NCI-H1105 treated with DMSO at 0.1 percent for 48 hours (cell line): Measurements from ENCODE around the gene PCGF6.
"Not testable (repeated sequence)": the region's sequence is repeated elsewhere in the genome, so short reads cannot be mapped to it uniquely, and the experiment has no call there.

ENCODE experiments used
- DNase-seq: peaks from one replicate; lab custom pipeline; 2025; lab: John Stamatoyannopoulos, UW

Gene PCGF6

DNA sequence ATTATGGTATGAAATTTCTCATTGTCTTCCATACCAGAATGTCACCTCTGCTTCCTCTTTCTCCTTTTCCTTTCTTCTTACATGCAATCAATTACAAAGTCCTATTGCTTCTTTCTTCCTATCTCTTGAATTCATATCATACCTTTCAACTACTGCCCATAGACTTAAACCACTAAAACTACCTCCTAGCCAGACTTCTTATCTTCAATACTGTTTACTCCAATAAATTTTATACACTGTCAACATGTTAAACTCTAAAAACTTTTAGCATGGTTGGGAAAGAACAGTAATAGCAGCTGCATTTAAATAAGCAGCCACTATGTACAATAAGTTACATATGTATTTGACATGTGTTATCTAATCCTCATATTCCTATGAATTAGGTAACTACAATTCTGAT lies 34.9 kb downstream of the PCGF6 start:
- DNase-seq, result no peak

DNA sequence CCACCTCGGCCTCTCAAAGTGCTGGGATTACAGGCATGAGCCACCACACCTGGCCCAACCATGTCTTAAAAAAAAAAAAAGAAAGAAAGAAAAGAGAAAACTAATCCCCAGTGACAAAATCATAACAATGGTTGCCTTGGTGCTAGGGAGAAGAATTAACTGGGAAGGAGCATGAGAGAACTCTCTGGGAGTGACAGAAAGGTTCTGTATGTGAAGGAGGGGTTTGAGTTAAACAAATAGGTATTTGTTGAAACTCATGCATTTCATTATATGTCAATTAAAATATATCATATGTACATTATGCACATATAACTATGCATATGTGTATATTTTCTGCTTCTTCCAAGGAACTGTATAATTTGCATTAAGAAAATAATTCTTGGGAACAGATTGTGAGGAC lies 40.7 kb downstream of the PCGF6 start:
- no peak for DNase-seq

DNA sequence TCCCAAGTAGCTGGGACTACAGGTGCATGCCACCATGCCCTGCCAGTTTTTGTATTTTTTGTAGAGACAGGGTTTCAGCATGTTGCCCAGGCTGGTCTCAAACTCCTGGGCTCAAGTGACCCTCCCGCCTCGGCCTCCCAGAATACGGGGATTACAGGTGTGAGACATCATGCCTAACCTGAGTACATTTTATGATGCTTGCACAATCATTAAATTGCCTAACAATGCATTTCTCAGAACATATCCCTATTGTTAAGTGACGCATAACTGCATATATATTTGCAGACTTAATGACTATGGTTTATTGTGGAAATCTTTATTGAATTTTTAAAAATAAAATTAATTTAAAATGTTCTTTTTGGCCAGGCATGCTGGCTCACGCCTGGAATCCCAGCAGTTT lies 43.3 kb downstream of the PCGF6 start:
- no peak for DNase-seq

DNA sequence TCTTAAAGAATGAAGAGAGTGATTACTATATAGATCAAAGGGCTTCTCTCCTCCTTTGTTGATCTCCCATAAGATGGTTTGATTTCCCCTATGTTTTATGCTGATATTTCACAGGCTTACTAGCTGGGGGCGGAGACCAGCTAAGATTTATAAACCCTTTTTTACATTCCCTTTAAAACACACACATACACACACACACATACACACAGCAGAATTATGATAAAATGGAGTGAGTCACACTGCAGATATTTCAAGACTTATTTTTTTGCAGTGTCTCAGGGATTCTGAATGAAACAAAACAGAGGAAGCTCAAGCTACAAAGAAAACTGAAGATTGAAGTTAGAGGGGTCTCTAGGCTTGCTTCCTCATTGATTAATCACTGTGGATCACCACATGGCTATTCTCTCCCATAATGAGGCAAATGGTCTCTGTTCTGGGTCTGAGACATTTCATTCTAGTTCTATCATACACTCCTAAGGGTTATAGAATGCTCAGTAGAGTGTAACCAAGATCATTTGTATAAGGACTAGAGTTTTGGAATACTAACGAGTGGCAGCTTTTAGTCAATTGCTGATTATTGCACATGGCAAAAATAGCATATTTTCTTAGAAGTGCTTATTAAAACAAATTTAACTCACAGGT lies 55.4 kb downstream of the PCGF6 start:
- DNase-seq, result no peak

DNA sequence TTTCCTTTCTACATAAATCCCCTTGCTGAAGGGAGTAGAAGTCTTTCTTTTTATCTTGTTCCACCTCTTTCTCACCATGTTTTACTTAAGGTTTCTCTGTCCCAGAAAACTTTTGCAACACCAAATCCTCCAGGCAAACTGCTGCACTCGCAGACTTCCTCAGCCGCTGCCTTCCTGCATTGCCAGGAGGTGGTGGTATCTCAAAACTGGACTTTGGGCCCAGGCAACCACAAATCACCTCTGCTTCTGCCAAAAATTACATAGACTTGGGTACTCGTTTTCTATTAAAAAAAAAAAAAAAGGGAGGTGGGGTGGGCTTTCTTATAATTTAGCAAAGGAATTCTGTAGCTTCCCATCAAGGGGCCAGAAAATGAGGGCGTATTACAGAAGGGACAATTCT lies 59.4 kb downstream of the PCGF6 start:
- no peak for DNase-seq

DNA sequence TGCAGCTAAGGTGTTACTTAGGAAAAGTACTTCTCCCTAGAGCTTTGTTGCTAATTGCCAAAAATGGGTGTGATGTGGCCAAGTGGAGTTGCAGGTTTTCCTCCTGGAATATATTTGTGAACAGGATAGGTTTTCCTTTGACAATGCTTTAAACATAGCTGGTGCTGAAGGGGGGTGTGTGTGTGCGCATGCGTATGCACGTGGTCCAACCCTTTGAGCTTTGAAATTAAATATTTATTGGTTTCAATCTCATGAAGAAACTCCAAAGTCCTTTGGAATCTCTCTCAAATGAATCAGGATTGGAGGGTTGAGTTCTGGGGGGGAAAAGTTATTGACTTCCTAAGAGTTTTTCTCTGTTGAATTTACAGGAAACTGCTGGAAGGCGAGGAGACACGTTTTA lies 62.9 kb downstream of the PCGF6 start:
- DNase-seq, result no peak

DNA sequence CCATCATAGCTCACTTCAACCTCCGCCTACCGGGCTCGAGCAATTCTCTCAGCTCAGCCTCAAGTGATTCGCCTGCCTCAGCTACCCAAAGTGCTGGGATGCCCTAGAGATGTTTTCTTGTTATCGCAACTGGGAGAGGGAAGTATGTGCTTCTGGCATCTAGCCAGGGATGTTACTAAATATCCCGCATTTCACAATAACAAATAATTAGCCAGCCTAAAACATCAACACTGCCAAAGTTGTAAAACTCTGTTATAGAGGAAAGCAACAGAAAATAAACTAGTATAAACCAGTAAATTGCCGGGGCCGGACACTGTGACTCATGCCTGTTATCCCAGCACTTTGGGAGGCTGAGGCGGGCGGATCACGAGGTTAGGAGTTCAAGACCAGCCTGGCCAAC lies 66.8 kb downstream of the PCGF6 start:
- DNase-seq, result no peak

DNA sequence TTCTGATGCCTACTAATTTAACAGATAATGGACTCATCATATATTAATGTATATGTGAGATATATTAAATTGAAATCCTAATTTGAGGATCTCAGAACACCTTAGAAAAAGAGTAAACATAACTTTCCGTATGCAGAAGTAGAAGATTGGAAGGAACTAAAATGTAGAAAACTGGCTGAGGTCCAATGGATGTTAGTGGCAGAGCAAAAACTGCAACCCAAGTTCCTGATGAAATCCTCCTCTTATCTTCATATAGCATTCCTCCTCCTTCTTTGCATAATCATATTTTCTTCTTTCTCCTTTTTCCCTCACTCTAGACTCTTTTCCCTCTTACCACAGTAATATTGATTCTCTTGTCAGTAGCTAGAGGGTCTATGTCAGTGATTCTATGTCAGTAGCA lies 68.0 kb downstream of the PCGF6 start:
- no peak for DNase-seq

DNA sequence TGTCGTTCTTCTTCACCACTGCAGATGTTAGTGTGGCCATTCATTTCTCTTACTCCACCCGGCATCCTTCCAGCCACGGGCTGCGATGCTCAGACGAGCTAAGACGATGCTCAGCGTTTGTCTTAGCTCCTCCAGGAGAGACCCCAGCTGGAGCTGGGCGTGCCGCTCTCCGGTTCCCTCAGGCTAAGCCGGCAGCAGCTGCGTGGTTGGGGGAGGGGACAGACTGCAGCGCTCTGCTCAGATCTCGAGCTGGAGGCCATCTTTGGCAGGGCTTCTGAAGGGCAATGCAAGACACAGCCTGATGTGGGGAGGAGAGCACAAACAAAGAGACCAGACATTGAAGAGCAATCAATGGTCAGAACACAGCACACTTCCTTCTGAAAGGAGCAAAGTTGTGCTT lies 69.2 kb downstream of the PCGF6 start:
- DNase-seq, result peak; percentile 83

DNA sequence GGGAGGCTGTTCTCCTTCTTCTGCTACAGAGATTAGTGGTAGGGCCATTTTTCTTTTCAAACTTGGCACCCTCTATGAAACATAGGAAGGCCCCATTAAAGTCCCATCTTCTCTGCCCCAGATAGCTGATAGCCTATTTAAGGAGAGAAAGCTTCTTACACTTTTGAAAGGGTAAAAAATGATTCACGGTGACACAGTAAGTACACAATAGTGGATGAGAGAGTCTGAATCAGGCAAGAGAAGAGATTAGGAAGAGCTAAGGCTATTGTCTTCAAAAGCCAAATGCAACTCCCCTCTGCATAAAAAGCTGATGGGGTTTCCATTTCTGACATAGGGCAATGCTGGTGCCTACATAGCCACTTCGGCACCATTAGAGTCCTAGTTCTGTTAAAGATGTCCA lies 70.4 kb downstream of the PCGF6 start:
- DNase-seq, result no peak

DNA sequence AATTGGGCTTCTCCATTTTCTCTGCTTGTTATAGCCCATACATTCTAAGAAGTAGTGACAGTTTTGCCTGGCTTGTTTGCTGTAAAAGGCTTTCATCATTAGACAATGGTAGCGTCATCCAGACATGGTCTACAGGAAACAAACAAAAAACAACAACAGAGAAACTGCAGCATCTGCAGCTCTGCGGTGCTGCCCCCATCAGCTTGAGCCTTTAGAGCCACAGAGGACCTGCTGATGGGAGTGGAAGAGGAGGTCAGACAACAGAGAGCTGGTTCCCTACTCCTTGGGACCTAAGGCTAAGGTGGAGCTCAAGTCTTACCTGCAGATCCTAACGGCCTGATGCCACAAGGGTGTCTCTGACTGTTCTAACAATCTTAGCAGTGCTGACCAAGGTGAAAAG lies 70.9 kb downstream of the PCGF6 start:
- DNase-seq, result no peak

DNA sequence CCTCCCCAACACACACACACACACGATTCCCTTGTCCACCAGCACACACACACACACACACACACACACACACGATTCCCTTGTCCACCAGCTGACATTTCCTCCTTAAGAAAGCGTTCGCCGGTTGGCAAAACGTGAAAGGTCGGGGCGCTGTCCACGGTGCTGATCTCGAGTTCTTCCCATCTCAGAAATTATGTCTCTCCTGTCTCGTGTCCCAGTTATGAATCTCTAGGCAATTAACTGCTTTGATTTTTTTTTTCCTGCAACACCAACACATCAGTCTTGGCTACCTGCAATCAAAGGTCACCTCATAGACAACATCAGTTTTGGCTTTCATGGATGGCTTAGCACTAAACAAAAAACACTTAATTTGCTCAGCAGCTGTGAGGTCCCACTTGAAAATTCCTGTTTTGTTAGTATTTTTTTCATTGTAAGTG lies 72.1 kb downstream of the PCGF6 start:
- DNase-seq, result peak; percentile 24

DNA sequence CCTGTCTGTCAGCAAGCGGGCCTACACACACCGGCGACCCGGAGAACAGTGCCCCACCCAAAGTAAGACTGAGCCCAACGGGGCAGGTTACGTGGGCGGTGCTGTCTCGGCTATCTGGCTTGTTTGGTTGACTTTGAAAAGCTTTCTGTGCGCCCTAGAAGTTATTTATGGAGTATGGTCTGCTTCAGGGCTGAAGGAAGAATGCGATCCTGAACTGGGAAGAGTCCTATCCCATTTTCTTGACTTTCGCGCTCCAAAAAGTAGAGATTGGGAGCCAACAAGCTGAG lies 72.5 kb downstream of the PCGF6 start:
- no peak for DNase-seq

DNA sequence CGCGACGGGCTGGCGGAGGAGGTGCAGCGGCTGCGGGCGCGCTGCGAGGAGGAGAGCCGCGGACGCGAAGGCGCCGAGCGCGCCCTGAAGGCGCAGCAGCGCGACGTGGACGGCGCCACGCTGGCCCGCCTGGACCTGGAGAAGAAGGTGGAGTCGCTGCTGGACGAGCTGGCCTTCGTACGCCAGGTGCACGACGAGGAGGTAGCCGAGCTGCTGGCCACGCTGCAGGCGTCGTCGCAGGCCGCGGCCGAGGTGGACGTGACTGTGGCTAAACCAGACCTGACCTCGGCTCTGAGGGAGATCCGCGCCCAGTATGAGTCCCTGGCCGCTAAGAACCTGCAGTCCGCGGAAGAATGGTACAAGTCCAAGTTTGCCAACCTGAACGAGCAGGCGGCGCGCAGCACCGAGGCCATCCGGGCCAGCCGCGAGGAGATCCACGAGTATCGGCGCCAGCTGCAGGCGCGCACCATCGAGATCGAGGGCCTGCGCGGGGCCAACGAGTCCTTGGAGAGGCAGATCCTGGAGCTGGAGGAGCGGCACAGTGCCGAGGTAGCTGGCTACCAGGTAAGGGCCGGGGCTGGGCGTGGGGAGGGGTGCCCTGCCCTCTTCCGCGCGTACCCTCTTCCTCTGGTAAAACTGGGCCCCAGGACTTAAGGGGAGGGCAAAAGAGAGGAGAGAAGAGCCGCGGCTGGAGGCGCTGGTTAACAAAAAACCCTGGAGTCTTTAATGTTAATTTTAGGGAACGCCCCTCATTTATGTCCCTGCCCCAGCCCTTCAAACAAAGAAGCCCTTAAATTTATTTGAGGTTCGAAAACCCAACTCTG lies 73.0 kb downstream of the PCGF6 start:
- DNase-seq, result peak; percentile 8

DNA sequence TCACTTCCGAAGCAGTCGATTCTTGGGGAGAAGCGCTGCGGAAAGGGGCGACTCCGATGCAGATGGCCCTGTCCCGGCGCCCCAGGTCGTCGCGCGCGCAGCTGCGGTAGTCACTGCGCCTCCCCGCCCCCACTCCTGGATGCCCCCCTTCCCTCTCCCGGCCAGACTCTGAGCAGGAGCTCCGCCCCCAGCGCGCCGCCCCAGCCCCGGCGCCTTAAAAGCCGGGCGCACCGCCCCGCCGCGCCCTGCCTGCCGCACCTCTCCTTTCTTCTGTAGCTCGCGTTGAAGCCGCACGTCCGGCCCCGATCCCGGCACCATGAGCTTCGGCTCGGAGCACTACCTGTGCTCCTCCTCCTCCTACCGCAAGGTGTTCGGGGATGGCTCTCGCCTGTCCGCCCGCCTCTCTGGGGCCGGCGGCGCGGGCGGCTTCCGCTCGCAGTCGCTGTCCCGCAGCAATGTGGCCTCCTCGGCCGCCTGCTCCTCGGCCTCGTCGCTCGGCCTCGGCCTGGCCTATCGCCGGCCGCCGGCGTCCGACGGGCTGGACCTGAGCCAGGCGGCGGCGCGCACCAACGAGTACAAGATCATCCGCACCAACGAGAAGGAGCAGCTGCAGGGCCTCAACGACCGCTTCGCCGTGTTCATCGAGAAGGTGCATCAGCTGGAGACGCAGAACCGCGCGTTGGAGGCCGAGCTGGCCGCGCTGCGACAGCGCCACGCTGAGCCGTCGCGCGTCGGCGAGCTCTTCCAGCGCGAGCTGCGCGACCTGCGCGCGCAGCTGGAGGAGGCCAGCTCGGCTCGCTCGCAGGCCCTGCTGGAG lies 73.8 kb downstream of the PCGF6 start, which contains the start of gene INA:
Gene INA (plus strand): TSS at position 243 of the 817 bp plus-strand sequence. CDS start 74 bp downstream, at position 317.
- peak; percentile 63 for DNase-seq

DNA sequence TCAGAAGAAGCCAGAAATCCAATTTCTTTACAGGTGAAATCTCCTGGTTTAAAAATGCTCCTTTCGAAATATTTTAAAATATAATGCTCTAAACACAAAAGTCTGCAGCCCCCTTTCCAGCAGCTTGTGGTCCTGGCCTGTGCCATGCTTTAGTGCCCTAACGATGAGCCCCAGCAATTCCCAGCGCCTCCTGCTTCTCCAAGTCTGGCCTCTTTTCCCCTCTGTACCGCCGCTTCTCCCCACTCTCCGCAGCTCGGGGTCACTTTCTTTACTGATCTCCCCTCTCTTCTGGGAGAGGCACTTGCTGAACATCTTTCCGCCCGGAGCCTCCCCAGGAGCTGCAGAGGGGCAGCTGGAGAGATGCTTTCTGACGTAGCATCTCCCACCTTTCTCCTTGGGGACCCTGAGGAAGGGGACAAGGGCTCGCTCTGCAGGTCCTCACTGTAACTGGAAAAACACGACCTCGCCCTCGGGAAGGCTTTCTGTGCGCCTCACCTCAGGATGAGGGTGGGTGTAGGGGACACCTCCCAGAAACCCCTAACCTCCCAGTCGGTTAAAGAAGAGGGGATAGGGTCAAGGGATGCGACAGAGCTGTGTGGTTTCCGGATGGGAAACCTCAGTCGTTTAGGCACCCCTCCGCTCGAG lies 74.6 kb downstream of the PCGF6 start:
- no peak for DNase-seq

DNA sequence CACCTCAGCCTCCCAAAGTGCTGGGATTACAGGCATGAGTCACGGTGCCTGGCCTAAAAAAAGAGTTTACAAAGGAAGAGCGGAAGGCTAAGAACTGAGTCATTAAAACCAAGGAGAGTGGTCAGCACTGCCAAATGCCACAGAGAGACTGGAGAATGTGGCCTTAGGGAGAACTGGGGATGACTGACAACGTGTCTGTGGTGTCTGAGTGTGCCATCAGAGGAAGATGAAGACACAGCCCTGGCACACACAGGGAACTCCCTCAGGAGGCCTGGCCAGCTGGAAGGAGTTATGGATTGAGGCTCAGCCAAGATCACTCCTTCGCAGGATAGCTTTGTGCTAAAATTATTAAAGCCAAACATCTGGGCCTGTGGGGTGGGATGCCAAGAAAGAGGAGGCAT lies 77.9 kb downstream of the PCGF6 start:
- DNase-seq, result no peak

DNA sequence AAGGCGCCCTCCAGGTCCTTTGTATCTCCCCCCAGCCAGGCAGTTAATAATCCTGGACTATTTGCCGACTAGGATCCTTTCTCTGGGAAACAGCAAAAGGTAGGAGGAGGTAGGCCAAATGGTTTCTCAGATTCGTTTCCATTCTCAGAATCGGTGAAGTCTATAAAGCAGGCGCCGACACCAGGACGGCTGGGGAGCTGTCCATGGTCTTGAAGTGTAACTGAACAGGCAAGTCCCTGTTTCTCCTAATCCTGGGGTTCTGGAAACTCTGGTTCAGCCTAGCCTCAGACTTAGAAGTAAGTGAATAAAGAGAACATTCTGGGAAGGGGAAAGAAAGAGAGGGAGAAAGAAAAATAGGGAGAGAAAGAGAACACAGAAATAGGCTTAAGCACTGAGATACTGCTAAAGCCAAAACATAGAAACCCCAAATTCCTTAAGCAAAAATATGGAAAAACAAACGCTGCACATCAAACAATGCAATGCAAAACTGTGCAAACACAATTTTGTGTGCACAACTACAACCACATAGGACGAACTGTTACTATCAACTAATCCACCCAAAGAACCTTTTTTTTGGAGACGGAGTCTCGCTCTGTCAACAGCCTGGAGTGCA lies 85.1 kb downstream of the PCGF6 start:
- no peak for DNase-seq

DNA sequence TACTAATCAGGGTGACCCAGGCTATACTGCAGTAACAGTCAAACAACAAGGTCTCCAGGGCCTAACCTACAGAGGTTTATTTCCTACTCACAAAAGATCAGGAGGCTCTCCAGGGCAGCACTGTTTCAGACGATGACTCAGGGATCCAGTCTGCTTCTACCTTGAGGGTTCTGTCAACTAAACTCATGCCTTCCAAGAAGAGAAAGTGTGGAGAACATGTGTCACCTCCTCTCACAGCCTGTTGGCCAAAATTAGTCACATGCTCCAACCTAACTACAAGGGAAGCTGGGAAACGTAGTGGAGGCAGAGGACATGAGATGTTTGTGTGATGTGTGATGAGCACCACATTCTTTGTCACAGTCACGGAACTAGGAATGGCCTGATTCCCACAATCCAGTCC lies 88.7 kb downstream of the PCGF6 start:
- no peak for DNase-seq

DNA sequence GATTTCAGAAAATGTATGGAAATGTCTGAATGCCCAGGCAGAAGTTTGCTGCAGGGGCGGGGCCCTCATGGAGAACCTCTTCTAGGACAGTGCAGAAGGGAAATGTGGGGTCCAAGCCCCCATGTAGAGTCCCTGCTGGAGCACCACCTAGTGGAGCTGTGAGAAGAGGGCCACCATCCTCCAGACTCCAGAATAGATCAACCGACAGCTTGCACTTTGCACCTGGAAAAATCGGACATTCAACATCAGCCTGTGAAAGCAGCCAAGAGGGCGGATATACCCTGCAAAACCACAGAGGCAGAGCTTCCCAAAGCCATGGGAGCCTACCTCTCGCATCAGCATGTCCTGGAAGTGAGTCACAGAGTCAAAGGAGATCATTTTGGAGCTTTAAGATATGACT lies 91.0 kb downstream of the PCGF6 start:
- DNase-seq, result no peak

DNA sequence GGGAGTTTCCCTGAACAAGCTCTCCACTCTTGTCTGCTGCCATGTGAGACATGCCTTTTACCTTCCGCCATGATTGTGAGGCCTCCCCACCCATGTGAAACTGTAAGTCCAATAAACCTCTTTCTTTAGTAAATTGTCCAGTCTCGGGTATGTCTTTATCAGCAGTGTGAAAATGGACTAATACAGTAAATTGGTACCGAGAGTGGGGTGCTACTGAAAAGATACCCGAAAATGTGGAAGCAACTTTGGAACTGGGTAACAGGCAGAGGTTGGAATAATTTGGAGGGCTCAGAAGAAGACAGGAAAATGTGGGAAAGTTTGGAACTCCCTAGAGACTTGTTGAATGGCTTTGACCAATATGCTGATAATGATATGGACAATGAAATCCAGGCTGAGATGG lies 92.0 kb downstream of the PCGF6 start:
- not testable (repeated sequence) for DNase-seq

DNA sequence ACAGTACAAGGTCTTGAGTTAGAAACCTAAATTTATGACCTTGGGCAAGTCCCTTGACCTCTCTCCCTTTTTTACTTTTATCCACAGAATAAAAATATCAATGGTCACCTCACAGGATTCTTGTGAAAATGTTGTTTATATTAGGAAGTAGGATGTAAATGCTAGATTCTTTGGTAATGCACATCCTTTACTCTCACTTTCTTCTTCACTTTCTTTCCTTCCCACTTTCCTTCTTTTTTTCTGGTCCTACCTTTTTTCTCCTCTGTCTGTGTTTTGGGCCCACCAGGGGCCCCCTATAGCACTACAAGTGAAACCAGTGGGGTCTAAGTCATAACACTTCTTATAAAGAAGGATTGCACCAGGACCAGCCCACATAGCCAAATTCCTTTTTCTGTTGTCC lies 93.1 kb downstream of the PCGF6 start:
- no peak for DNase-seq
